AML-193 (cell line): ENCODE data around the gene SLC25A2.
A peak's percentile ranks its signal among the peaks of the same experiment; 100 is the strongest.
"Not testable (repeated sequence)": the region's sequence is repeated elsewhere in the genome, so short reads cannot be mapped to it uniquely, and the experiment has no call there.

Experiments used
- DNase-seq, 2 experiments: peaks; one replicate each; lab custom pipeline; 2025; lab: John Stamatoyannopoulos, UW

The SLC25A2 gene

DNA sequence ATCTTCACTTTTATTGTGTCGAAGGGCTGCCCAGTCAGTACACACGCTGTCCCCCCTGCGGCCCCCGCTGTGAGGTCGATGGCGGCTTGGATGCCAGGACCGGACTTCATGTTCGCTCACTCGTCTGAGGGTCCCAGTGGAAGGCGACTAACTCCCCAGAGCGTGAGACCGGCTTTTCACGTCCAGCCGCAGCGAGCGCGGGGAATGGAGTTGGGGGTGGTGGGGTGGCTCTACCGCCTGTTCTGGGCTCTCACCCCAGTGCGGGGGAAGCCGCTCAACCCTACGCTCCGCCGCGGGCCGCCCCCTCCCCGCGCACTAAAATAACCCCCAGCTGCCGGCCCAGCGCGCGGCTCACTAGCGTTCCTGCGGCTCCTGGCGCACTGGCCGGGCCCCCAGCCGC is at the start of gene SLC25A2:
Gene SLC25A2 (minus strand): TSS at position 294 of the 400 bp plus-strand sequence. CDS start 184 bp downstream, at position 110.
- DNase-seq, result no peak

DNA sequence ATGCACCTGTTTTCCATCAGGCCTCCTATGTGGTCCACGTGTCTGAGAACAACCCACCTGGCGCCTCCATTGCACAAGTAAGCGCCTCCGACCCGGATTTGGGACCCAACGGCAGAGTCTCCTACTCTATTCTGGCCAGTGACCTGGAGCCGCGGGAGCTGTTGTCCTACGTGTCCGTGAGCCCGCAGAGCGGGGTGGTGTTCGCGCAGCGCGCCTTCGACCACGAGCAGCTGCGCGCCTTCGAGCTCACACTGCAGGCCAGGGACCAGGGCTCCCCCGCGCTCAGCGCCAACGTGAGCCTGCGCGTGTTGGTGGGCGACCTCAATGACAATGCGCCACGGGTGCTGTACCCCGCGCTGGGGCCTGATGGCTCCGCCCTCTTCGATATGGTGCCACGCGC is 47.7 kb upstream of the SLC25A2 start:
- DNase-seq, result no peak

DNA sequence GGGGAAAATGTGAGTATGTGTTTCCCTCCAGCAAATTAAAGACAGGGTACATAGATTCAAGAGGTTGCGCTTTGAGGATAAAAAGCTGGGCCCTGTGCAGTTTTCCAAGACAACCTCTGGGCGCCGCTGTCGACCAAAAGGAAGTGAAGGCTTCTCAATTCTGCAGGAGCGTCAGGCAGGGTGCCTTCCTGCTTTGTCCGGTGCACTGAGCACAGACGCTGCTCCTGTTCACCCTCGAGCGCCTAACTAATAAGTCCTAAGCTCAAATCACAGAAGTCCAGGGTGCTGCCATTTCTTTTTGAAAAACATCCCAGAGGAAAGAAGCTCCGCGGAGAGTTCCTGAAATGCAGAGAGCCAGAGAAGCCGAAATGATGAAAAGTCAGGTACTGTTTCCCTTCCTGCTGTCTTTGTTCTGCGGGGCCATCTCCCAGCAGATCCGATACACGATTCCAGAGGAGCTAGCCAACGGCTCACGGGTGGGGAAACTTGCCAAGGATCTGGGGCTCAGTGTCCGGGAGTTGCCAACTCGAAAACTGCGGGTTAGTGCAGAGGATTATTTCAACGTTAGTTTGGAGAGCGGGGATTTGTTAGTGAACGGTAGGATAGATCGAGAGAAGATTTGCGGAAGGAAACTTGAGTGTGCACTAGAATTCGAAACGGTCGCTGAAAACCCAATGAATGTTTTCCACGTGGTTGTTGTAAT is 46.2 kb upstream of the SLC25A2 start, which contains the start of gene PCDHGB1:
Gene PCDHGB1 (plus strand): TSS at position 183 of the 703 bp plus-strand sequence. CDS start 162 bp downstream, at position 345.
- DNase-seq, result peak; percentile 33 to 51

DNA sequence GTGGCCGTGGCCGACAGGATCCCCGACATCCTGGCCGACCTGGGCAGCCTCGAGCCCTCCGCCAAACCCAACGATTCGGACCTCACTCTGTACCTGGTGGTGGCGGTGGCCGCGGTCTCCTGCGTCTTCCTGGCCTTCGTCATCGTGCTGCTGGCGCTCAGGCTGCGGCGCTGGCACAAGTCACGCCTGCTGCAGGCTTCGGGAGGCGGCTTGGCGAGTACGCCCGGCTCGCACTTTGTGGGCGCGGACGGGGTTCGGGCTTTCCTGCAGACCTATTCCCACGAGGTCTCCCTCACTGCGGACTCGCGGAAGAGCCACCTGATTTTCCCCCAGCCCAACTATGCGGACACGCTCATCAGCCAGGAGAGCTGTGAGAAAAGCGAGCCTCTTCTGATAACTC is 42.2 kb upstream of the SLC25A2 start:
- not testable (repeated sequence) for DNase-seq

DNA sequence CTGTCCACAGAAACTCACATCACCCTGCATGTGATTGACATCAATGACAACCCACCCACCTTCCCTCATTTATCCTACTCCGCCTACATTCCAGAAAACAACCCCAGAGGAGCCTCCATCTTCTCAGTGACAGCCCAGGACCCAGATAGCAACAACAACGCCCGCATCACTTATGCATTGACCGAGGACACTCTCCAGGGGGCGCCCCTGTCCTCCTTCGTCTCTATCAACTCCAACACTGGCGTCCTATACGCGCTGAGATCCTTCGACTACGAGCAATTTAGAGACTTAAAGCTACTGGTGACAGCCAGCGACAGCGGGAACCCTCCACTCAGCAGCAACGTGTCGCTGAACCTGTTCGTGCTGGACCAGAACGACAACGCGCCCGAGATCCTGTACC is 41.5 kb upstream of the SLC25A2 start:
- no peak for DNase-seq

DNA sequence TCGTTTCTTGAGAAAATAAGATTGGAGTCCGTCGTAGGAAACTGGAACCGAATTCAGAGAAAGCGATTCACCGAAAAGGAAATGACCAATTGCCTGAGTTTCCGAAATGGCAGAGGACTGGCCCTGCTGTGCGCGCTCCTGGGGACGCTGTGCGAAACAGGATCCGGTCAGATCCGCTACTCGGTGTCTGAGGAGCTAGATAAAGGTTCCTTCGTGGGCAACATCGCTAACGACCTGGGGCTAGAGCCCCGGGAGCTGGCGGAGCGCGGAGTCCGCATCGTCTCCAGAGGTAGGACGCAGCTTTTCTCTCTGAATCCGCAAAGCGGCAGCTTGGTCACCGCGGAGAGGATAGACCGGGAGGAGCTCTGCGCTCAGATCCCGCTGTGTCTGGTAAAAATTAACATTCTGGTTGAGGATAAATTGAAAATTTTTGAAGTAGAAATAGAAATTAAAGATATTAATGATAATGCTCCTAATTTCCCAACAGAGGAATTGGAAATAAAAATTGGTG is 40.2 kb upstream of the SLC25A2 start:
- no peak for DNase-seq

DNA sequence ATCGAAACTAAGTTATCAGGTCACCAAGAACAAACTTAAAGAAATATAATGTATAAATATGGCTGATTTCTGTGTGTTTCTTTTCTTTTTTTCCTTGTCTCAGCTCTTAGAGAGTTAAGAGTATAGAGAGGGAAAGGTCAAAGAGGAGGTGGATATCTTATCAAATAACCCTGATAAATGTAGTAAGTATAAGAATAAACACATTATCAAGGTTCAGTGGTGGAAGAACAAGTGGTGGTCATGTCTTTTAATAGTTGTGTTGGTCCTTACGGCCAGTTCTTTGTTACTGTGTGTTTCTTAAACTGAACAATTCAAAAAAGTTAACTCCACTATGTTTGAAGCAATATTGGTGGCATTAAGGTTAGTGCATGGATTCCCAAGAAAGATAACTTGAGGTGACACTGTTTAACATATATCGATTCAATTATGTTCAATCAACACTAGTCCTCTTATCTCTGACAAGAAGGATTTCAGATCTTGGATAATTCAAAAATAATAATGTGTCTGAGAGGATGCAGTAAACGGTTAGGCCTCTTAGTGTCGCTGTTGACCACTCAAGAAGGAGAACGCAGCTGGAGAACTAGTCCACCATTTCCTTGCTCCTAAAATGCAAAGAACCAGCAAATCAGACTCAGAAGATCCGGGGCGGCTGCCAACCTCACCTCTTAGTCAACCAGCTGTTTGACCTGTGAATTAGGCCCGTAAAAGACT is 39.5 kb upstream of the SLC25A2 start, which contains the start of gene PCDHGA3:
Gene PCDHGA3 (plus strand): TSS at position 588 of the 711 bp plus-strand sequence. CDS start 205 bp downstream, outside the sequence.
- DNase-seq, result no peak

DNA sequence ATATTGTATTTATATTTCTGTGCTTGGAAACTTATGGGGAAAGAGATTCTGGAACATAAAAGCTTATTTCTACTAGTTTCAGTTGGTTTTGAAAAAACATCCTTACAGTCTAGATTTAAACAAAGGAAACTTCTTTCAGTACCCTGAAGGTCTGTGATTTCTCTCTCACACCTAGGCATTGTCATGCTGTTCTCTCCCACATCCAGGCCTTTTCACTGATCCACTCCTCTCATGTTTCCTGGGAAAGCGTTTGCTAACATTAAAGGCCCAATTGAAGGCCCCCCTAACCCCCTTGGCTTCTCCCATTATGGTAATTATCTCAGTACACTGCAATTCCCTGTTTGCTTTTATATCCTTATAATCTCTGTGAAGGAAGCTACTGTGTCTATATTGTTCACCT is 38.9 kb upstream of the SLC25A2 start:
- DNase-seq, result no peak

DNA sequence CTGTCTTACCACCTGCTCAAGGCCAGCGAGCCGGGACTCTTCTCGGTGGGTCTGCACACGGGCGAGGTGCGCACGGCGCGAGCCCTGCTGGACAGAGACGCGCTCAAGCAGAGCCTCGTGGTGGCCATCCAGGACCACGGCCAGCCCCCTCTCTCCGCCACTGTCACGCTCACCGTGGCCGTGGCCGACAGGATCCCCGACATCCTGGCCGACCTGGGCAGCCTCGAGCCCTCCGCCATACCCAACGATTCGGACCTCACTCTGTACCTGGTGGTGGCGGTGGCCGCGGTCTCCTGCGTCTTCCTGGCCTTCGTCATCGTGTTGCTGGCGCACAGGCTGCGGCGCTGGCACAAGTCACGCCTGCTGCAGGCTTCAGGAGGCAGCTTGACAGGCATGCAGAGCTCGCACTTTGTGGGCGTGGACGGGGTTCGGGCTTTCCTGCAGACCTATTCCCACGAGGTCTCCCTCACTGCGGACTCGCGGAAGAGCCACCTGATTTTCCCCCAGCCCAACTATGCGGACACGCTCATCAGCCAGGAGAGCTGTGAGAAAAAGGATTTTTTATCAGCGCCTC is 37.0 kb upstream of the SLC25A2 start:
- not testable (repeated sequence) for DNase-seq

DNA sequence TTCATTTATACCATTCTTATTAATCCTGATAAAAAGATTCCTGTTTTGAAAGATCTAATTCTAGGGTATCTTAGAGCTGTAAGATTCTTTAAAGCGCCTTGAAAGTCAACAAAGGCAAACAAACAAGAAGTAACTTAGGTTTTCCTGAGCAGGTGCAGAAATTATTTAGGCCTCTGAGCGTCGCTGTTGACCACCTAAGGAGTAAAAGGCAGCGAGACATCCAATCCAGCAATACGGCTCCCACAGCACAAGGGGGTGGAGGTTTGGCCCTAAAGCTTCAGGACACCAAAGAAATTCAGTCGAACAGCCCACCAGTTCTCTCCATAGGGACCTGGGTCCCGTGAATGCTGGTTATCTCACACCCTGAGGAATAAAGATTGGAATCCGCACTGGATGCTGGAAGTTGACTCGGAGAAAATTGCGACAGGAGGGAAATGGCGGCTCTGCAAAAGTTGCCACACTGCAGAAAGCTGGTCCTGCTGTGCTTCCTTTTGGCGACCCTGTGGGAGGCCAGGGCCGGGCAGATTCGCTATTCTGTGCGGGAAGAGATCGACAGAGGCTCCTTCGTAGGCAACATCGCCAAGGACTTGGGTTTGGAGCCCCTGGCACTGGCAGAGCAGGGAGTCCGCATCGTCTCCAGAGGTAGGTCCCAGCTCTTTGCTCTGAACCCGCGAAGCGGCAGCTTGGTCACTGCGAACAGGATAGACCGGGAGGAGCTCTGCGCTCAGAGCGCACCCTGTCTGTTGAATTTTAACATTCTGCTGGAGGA is 34.9 kb upstream of the SLC25A2 start, which contains the start of gene PCDHGA2:
Gene PCDHGA2 (plus strand): TSS at position 223 of the 769 bp plus-strand sequence.
- DNase-seq, result no peak

DNA sequence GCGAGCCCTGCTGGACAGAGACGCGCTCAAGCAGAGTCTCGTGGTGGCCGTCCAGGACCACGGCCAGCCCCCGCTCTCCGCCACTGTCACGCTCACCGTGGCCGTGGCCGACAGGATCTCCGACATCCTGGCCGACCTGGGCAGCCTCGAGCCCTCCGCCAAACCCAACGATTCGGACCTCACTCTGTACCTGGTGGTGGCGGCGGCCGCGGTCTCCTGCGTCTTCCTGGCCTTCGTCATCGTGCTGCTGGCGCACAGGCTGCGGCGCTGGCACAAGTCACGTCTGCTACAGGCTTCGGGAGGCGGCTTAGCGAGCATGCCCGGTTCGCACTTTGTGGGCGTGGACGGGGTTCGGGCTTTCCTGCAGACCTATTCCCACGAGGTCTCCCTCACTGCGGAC is 28.7 kb upstream of the SLC25A2 start:
- DNase-seq, result not testable (repeated sequence)

DNA sequence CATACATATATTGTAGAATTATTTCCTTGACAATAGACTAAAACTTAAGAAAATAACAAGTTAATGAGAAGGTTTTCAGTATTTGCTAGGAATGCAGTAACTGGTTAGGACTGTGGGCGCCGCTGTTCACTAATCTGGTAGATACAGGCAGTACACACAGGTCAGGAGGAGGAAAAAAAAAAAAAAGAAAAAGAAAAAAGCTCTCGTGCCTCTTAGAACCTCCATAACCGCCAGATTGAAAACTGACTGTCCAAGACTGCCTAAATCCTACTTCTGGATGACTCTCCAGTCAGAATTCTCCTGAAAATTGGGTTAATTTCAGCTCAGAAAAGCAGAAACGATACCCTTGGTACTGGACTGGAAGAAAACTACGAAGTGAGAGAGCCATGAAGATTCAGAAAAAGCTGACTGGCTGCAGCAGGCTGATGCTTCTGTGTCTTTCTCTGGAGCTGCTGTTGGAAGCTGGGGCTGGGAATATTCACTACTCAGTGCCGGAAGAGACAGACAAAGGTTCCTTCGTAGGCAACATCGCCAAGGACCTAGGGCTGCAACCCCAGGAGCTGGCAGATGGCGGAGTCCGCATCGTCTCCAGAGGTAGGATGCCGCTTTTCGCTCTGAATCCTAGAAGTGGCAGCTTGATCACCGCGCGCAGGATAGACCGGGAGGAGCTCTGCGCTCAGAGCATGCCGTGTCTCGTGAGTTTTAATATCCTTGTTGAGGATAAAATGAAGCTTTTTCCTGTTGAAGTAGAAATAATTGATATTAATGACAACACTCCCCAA is 26.6 kb upstream of the SLC25A2 start, which contains the start of gene PCDHGA1:
Gene PCDHGA1 (plus strand): TSS at position 216 of the 782 bp plus-strand sequence.
- DNase-seq, result peak; percentile 19 to 28

DNA sequence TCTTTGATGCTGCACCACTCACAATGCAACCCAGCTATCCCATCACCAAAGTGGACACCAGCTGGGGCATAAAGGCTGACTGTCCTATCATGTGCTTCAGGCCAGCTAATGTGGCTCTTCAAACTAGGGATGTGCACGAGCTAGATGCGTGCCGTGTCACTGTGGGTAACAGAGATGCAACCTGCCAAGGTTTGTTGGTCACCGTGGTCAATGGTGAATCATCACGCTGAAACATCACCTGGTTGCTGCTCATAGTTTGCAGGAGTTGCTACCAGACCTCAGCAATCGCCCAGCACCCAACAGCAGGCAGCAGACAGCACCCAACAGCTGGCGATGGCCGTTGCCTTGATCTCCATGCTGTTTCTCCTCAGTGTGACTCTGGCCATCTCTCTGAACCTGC is 24.4 kb upstream of the SLC25A2 start:
- DNase-seq, result no peak

DNA sequence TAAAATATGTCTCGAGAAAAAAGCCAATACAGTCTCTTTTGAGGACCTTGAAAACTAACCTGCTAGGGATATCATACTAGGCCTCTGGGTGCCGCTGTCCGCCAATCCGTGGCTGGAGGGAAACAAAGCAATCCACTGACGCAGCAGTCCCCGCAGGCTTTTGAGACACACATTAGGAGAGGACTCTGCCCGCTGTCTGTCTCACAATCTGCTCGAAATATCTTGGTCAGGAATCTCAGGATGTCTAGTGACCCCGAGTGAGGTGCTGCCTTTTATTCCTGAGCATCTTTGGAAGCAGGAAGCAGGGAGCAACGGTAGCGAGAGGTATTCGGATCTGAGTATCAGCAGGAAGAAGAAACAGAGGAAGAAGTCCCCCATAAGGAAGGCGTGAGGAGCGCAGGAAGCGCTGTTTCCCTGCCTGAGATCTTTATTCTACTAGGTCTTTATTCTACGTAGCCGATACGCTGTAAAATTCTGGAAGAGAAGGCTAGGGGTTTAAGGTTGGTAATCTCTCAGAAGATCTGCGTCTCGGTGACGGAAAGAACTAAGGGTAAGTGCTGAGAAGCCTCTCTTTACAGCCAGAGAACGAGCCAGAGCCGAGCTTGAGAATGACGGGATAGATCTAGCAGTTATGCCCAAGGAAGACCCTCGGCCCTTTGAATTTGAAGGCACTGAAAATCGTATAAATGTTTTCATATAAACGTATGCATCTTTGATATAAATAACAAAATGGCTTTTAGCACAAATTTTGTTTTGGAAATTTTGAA is 22.4 kb upstream of the SLC25A2 start:
- no peak for DNase-seq

DNA sequence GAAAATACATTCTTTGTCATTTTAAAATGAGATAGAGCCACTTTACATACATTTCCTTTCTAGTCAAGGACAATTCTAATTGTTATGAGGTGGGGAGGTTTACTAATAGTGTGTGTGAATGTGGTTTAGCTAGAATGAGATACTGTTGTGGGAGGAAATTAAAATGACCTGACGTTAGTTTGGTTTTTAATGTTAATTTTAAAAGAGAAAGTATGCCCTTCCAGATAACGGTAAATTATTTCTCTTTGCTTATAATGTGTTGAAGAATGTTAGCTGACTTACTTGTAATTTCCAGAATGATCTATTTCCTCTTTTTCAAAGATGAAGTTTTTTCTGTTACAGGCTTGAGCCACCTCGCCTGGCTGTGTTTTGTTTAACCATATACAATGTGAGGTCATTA is 18.4 kb upstream of the SLC25A2 start:
- DNase-seq, result no peak

DNA sequence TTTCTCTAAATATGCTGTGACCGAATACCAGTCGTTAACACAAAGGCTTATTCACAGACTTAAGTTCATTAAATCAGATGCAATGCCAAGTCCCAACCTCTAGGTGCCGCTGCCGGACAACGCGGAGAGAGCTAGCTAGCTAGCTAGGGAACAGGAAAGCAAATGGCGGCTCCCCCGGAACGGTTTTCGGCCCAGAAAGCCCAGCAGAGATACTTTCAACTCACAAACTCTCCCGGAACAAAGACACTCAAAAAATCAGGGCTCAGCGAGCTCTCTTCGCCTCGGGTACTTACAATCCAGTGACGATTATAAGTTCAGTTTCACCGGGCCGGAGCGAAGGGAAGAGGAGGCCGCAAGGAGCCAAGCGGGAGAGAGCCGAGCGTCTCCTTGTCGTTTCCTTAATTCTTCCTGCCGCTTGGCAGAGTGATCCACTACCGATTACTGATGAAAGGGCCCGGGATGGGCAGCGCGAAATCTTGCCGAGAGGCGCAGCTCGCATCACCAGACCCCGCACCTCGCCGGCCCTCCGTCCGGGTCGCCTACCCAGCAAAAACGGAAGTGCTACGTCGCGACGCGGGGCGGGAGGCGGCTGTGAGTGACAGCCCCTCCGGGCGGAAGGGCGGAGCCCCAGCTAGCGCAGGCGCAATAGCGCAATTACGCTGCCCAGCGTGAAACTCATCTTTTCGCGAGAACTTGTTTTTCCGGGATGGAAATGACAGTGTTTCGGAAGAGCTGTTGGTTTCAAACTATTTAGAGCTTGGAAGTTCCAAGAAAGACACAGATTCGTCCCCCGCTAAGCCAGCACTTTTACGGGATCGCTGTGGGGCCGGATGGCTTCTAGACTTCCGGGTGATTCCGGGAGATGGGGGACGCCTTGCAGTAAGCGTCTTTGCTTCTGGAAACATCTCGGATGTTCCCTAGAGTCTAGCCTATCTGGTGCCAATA is 16.6 kb upstream of the SLC25A2 start, which contains the start of gene TAF7:
Gene TAF7 (minus strand): TSS at position 560 of the 945 bp plus-strand sequence. CDS start 740 bp downstream, outside the sequence.
- DNase-seq, result peak; percentile 81 to 84

DNA sequence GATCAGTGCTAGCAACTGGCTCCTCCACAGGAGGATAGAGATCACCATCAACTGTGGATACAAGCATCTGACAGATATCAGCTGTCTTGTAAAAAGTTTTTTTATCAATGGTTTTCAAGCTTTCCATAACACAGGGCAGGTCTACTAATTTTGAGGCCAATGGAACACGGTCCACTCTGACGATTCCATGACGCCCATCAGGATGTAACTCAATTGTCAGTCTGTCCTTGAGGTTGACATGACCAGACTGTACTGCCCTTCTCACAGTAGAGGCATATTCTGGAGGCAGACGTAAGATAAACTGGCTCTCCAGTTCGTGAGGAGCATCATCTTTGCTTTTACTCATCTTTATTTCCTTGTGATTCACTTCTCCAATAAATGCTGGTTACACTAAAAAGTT is 15.8 kb upstream of the SLC25A2 start:
- DNase-seq, result no peak

DNA sequence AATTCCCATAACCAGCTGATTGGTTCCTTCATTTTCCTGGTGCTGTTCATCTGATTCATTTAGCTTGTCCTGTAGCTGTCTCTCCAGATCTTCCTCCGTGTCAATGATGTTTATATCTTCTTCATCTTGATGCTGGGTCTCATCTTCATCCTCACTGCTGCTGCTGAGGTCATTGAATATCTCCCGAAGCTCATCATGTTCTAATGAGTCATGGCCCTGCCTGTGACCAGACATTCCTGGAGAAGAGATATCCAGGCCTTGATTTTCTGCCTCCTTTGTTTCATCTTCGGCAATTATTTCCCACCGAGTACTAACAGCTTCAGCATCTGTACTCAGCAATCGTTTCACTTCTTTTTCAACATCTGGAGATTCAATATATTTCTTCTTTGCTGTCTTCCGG is 15.4 kb upstream of the SLC25A2 start:
- no peak for DNase-seq

DNA sequence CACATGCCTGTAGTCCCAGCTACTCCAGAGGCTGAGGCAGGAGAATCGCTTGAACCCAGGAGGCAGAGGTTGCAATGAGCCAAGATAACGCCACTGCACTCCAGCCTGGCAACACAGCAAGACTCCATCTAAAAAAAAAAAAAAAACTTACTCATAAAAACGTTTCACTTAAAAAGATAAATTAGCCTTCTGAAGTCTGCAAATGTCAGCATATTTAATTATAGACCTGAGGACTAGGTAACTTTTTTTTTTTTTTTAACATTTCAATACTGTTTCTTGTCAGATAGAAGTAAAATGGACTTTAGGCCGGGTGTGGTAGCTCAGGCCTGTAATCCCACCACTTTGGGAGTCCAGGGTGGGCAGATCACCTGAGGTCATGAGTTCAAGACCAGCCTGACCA is 13.1 kb upstream of the SLC25A2 start:
- DNase-seq, result not testable (repeated sequence)
